Activated CD8-positive, alpha-beta T cell treated with anti-CD3 and anti-CD28 coated beads for 36 hours (primary cell): Measurements from ENCODE around the gene SLC1A1. TPM values are rescaled to one million over a fixed set of nuclear protein-coding genes. Genes with fewer than 3 reads are reported as not detected.
A peak's percentile ranks its signal among the peaks of the same experiment; 100 is the strongest.

ENCODE experiments used
- ATAC-seq: fragments of 200-7000 bp; cut with Tn5 transposase; one replicate; pipeline ENCODE4 v1.10.0; 2021; ENCODE audit warnings: mild to moderate bottlenecking, moderate library complexity
- CTCF ChIA-PET: fragments of 350-600 bp; sonication (Branson Sonifier 250); formaldehyde crosslinking; loops from one replicate; lab custom pipeline; 2021; ENCODE audit warnings: antibody characterized with exemption; lab: Charles Lee
- POLR2A ChIA-PET: fragments of 350-600 bp; sonication (Branson Sonifier 250); formaldehyde crosslinking; loops from one replicate; lab custom pipeline; 2021; ENCODE audit warnings: antibody characterized with exemption; lab: Charles Lee
- DNase-seq: peaks from one replicate; pipeline ENCODE4 v3.0.0-alpha.2; 2020
- H3K27ac Mint-ChIP-seq: one replicate; pipeline ENCODE4 v1.8.0; 2021; ENCODE audit warnings: mild to moderate bottlenecking, mixed read lengths
- H3K27me3 Mint-ChIP-seq: one replicate; pipeline ENCODE4 v1.8.0; 2021; ENCODE audit warnings: mixed read lengths
- H3K36me3 Mint-ChIP-seq: one replicate; pipeline ENCODE4 v1.8.0; 2021; ENCODE audit warnings: low read depth, mixed read lengths
- H3K4me1 Mint-ChIP-seq: one replicate; pipeline ENCODE4 v1.8.0; 2021; ENCODE audit warnings: low read depth, mixed read lengths
- H3K4me3 Mint-ChIP-seq: one replicate; pipeline ENCODE4 v1.8.0; 2021; ENCODE audit warnings: mild to moderate bottlenecking, moderate library complexity, mixed read lengths
- H3K9me3 Mint-ChIP-seq: one replicate; pipeline ENCODE4 v1.8.0; 2021; ENCODE audit warnings: mixed read lengths
- intact Hi-C: fragments of 100-400 bp; cut with micrococcal nuclease; formaldehyde crosslinking; loops from one replicate; pipeline ENCODE4 v1.10.0; 2022
- total RNA-seq, 2 experiments: library from RNA; stranded (reverse); gene quantifications; one replicate each; pipeline ENCODE4 v1.2.3, GENCODE V29; 2021
- TF ChIP-seq, protein P1 (sequence below): fragments of 200-600 bp; IDR thresholded peaks from one replicate; pipeline ENCODE4 v1.8.0; 2022; ENCODE audit warnings: antibody characterized with exemption, mild to moderate bottlenecking

Gene SLC1A1
- total RNA-seq, result under 1 TPM; 0.09 to 0.29 TPM

GRCh38 chr9:4489919-4490704, at the start of gene SLC1A1:
TSS of gene SLC1A1 (plus strand) at chr9:4490468. CDS start at chr9:4490680, 212 bp downstream.
- no peaks in the 10 kb centered on the region for H3K9me3 Mint-ChIP-seq
- no peaks in the 10 kb centered on the region for H3K36me3 Mint-ChIP-seq
- peaks cover 18% of the 10 kb centered on the region for H3K4me1 Mint-ChIP-seq
- TF ChIP-seq, protein P1, sequence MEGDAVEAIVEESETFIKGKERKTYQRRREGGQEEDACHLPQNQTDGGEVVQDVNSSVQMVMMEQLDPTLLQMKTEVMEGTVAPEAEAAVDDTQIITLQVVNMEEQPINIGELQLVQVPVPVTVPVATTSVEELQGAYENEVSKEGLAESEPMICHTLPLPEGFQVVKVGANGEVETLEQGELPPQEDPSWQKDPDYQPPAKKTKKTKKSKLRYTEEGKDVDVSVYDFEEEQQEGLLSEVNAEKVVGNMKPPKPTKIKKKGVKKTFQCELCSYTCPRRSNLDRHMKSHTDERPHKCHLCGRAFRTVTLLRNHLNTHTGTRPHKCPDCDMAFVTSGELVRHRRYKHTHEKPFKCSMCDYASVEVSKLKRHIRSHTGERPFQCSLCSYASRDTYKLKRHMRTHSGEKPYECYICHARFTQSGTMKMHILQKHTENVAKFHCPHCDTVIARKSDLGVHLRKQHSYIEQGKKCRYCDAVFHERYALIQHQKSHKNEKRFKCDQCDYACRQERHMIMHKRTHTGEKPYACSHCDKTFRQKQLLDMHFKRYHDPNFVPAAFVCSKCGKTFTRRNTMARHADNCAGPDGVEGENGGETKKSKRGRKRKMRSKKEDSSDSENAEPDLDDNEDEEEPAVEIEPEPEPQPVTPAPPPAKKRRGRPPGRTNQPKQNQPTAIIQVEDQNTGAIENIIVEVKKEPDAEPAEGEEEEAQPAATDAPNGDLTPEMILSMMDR, result no peak
- POLR2A ChIA-PET, result interaction anchor here (1.4 to 1.6 kb wide), 2 partner anchors 26 to 29 kb away, joined by 3 to 4 read pairs; no protein-coding TSS in a partner anchor
- peak within 1 kb of the TSS; percentile 72 for H3K4me3 Mint-ChIP-seq
- ATAC-seq (peak; percentile 64), DNase-seq (peak; percentile 38)
- intact Hi-C loops, result no loop called here
- CTCF ChIA-PET, result no interaction called here
- H3K27me3 Mint-ChIP-seq, result peaks cover 37% of the 10 kb centered on the region
- no peak within 1 kb of the TSS for H3K27ac Mint-ChIP-seq

DNA sequence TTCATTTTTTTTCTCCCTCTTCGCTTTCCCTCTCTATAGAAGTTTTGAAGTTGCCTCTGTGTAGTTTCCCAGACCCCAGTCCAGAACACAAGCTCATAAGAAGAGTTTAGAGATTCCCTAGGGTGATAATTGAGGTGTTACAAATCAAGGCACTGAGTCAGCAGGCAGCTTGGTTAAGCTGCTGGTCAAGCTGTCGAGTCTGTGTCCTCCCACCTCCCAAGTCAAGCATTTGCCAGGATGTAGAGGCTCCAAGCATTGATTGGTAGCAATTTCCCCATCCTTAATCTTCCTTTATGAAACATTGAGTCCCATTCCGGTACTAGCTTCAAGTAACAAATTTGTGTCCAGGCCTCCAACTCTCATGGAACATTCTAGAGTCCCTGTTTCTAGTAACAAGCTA, 47.5 kb upstream of the SLC1A1 start:
- Mint-ChIP-seq H3K36me3 (no peaks in the 10 kb centered on the region), H3K4me3 (no peak overlapping the region), H3K9me3 (peaks cover 10% of the 10 kb centered on the region), H3K27me3 (peaks cover 2% of the 10 kb centered on the region), H3K4me1 (no peaks in the 10 kb centered on the region), H3K27ac (no peak overlapping the region)
- intact Hi-C loops, result no loop called here
- ChIA-PET CTCF (no interaction called here), POLR2A (no interaction called here)
- TF ChIP-seq, protein P1, result no peak
- DNase-seq (no peak), ATAC-seq (no peak)

DNA sequence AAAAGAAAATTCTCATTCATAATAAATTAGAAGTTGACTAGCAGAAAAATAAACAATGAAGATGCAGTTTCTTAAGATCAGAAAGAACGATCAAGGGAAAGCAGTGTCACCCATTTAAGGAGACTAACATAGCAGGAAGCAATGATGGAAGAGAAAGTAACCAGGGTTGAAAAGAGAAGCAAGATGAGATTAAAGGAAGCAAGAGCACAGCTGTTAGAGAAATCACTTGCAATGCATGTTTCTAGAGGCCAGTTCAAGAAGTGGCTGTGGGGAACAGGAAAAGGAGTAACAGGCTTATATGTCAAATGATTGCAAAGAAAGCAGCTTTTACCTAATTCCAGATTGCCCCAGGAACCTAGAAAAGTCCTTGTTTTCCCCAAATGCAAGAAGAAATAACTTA, 46.8 kb upstream of the SLC1A1 start:
- ATAC-seq, result no peak
- H3K27ac Mint-ChIP-seq, result no peak overlapping the region
- CTCF ChIA-PET, result no interaction called here

GRCh38 chr9:4461437-4461836, 28.8 kb upstream of the SLC1A1 start:
- Mint-ChIP-seq H3K9me3 (no peaks in the 10 kb centered on the region), H3K36me3 (no peaks in the 10 kb centered on the region), H3K27me3 (no peaks in the 10 kb centered on the region), H3K4me3 (no peak overlapping the region), H3K4me1 (no peaks in the 10 kb centered on the region), H3K27ac (no peak overlapping the region)
- TF ChIP-seq, protein P1, result no peak
- POLR2A ChIA-PET, result no interaction called here
- intact Hi-C loops, result no loop called here
- CTCF ChIA-PET, result no interaction called here
- DNase-seq (no peak), ATAC-seq (no peak)

More for the DNA sequence above, 46.8 kb upstream of the SLC1A1 start:
- intact Hi-C loops, result no loop called here
- Mint-ChIP-seq H3K4me1 (no peaks in the 10 kb centered on the region), H3K27me3 (peaks cover 4% of the 10 kb centered on the region), H3K36me3 (no peaks in the 10 kb centered on the region), H3K4me3 (no peak overlapping the region), H3K9me3 (peaks cover 10% of the 10 kb centered on the region)
- POLR2A ChIA-PET, result no interaction called here
- no peak for DNase-seq
- TF ChIP-seq, protein P1, result no peak

- Mint-ChIP-seq H3K4me1 (no peaks in the 10 kb centered on the region), H3K9me3 (peaks cover 6% of the 10 kb centered on the region), H3K27me3 (no peaks in the 10 kb centered on the region), H3K27ac (no peak overlapping the region), H3K4me3 (no peak overlapping the region), H3K36me3 (no peaks in the 10 kb centered on the region)
- intact Hi-C loops, result no loop called here
- no peak for DNase-seq
- POLR2A ChIA-PET, result interaction anchor here (0.6 kb wide), 1 partner anchor 662 kb away, joined by 3 read pairs; no protein-coding TSS in a partner anchor
- TF ChIP-seq, protein P1, result no peak
- ATAC-seq, result no peak
- CTCF ChIA-PET, result no interaction called here
Observed at GRCh38 chr9:4463824-4464223, 26.4 kb upstream of the SLC1A1 start.
